Stimulated activated CD4-positive, alpha-beta T cell treated with anti-CD3 and anti-CD28 coated beads, Interleukin-1b, Interleukin-23, amount 100 ng/mL, for 4 hours (primary cell): ENCODE results near the gene PTPRN.
A peak's percentile ranks its signal among the peaks of the same experiment; 100 is the strongest.
"Not testable (repeated sequence)": the region's sequence is repeated elsewhere in the genome, so short reads cannot be mapped to it uniquely, and the experiment has no call there.

Source experiments
- DNase-seq, 2 donors: peaks; one replicate each; pipeline ENCODE4 v3.0.0-alpha.2; 2020; ENCODE audit warnings: low read depth in 2 of 2

Gene PTPRN

GRCh38 chr2:219309278-219309677 is at the start of gene PTPRN:
Gene PTPRN, minus strand, starts transcription at chr2:219309401. Its CDS starts 69 bp downstream, at chr2:219309332.
- DNase-seq = no peak

DNA sequence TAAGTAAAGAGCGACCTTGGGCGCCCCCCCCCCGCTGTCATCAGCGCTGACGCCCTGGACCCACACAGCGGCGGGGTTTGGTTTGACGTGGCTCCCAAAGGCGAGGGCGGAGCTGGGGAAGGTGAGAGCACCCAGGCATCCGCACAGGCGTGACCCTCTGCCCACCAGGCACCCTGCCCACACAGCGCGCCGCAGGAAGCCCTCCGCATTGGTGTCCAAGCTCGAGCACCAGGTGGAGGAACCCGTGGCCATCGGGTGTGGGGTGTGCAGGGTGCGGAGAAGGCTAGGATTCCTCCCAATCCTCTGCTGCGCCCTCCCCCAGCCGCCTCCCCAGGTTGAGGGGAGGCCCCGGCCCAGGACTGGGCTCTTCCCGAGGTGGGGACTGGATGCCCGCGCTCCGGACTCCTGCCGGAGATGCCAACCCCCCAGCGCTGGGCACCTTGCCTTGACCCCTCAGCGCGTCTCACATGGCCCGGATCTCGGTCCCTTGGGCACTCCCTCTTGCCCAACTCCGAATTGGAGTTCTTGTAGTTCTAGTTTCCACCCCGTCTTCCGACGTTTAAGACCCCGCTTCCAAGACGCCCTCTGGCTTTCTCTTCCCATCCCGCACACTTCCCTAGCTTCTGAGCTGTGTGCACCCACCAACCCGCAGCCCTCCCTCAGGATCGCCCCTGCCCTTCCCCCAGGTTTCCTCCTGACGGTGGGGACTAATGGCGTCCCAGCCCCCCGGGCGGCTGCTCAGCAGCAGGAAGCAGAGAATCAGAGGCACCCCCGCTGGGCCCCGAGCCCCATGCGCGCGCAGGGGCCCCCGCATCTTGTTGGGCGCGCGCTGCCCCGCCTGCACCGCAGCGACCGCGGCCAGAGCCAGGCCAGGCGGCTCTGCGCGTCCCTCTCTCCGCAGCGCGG is 49.2 kb upstream of the PTPRN start:
- no peak for DNase-seq

DNA sequence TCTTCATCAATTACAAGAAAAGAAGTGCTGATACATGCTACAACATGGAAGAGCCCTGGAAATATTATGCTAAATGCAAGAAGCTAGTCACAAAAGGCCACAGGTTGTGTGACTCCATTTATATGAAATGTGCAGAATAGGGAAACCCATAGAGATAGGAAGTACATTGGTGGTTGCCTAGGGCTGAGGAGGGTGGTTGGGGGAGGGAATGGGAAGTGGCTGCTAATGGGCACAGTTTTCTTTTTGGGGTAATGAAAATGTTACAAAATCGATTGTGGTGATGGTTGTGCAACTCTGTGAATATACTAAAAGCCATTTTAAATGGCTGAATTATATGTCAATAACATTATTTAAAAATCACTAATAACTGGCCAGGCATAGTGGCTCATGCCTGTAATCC is 47.6 kb upstream of the PTPRN start:
- DNase-seq = no peak

DNA sequence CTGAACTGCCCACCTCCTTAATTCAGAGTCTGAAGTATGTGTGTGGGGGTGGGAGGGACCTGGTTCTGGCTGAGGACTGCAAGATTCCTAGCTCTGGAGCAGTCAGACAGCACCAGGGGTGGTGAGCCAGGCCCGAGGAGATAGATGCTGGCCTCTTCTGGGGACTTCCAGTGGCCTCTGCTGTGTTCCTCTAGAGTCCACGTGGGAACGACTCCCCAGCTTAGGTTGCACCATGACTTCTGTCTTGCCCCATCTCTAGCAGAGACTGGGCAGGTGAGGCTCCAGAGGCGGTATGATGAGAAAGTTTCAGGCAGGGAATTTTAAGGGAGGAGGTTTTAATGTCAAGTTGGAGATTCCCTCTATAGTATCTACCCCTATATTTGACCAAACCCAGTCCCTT is 45.4 kb upstream of the PTPRN start:
- no peak for DNase-seq

DNA sequence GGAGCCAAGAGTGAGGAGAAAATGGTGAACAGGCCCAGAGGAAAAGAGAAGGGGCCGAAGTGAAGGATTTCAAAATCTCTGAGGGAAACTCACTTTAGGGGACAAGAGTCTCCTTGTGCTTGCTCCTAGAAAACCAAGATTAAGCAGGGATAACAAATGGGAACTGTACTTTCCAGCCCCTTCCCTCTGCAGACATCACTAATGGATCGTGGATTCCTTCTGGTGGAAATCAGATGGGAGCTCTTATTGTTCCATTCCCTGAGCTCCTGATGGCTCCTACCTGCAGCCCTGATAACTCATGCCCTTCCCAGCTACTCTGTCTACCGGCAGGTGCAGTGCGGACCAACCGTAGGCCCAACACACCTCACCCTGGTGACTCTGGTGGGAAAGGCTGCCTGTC is 43.9 kb upstream of the PTPRN start:
- no peak for DNase-seq

- peak; percentile 54 to 62 for DNase-seq
Observed at GRCh38 chr2:219352448-219353023, 43.3 kb upstream of the PTPRN start.

- no peak for DNase-seq
Observed at GRCh38 chr2:219350710-219351221, 41.6 kb upstream of the PTPRN start.

GRCh38 chr2:219350215-219350614 is 41.0 kb upstream of the PTPRN start:
- DNase-seq = no peak

- no peak for DNase-seq
Observed at GRCh38 chr2:219344751-219345430, 35.7 kb upstream of the PTPRN start.

DNA sequence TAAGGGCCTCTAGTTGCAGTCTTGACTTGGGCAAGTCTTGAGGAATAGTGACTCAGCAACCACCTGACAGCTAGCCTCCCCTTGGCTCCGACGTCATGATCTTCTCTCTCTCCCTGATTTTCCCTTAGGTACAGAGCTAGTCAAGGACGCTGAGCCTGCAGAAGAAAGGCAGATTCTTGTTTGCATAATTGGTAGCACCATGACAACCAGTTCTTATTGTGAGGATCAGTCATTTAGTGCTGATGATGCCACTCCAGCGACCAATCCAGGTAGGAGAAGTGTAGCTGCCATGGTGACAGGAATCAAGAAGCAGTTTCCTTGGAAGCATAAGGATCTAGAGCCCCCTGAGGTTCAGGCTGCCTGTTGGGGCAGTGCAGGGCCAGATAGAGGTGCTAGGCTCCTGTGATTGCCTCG is 26.2 kb upstream of the PTPRN start:
- DNase-seq = no peak

GRCh38 chr2:219334076-219334475 is 24.9 kb upstream of the PTPRN start:
- DNase-seq = no peak

GRCh38 chr2:219332542-219332941 is 23.3 kb upstream of the PTPRN start, which contains the start of gene RESP18:
Gene RESP18, minus strand, starts transcription at chr2:219332744.
- DNase-seq = no peak

- peak in 1 of 2 donors; percentile 9 for DNase-seq
Observed at GRCh38 chr2:219331560-219332213, 22.5 kb upstream of the PTPRN start.

- no peak for DNase-seq
Observed at GRCh38 chr2:219327719-219328118, 18.5 kb upstream of the PTPRN start.

DNA sequence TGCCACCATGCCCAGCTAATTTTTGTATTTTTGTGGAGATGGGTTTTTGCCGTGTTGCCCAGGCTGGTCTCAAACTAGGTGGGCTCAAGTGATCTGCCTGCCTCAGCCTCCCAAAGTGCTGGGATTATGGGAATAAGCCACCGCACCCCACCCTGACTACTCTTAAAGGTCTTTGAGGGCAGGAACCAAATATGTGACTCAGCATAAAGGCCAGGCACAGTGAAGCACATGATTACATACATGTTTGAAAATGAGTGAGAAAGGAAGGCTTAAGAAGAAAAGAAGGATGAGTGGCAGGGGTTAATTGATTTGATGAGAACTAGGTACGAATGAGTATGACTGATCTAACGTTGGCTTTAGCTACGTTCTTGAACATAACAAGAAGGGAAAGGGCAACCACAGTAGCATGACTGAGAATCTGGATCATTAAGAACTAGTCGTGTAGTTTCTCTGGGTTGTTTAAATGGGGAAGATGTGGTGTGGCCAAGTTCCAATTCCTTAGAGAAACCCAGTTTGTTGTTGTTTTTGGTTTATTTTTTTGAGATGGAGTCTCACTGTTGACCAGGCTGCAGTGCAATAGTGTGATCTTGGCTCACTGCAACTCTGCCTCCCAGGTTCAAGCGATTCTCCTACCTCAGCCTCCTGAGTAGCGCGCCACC is 16.6 kb upstream of the PTPRN start:
- DNase-seq = no peak

GRCh38 chr2:219325136-219325535 is 15.9 kb upstream of the PTPRN start:
- DNase-seq = no peak

- DNase-seq = no peak
Observed at GRCh38 chr2:219323434-219323833, 14.2 kb upstream of the PTPRN start.

GRCh38 chr2:219314804-219315468 is 5.7 kb upstream of the PTPRN start:
- DNase-seq = no peak

DNA sequence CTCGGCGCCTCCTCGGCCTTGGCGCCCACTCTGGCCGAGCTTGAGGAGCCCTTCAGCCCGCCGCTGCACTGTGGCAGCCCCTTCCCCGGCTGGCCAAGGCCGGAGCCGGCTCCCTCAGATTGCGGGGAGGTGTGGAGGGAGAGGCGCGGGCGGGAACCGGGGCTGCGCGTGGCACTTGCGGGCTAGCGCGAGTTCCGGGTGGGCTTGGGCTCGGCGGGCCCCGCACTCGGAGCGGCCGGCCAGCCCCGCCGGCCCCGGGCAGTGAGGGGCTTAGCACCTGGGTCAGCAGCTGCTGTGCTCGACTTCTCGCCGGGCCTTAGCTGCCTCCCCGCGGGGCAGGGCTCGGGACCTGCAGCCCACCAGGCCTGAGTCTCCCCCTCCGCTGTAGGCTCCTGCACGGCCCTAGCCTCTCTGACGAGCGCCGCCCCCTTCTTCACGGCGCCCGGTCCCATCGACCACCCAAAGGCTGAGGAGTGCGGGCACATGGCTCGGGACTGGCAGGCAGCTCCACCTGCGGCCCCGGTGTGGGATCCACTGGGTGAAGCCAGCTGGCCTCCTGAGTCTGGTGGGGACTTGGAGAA is 3.6 kb upstream of the PTPRN start:
- DNase-seq = not testable (repeated sequence)
